ENCODE data around the gene G3BP2. TPM values are rescaled to one million over a fixed set of nuclear protein-coding genes. Genes with fewer than 3 reads are reported as not detected.

The G3BP2 gene
- total and polyA plus RNA-seq, 8 donors = 7.8 to 51.0 (median 35.5) TPM

GRCh38 chr4:75630937-75631329 is 42.3 kb downstream of the G3BP2 start:
- intact Hi-C loops (cut with DNase I) = no loop called here
- H3K4me3 ChIP-seq = peak overlapping the region in 3 of 4 donors; percentile 32 to 62 (median 42)
- ATAC-seq (no peak), FAIRE-seq (no peak), DNase-seq (no peak)
- H3K4me1 ChIP-seq = peaks cover 0 to 5% (median 0%) of the 10 kb centered on the region in 3 donors
- H3K36me3 ChIP-seq = no peaks in the 10 kb centered on the region
- H3K27ac ChIP-seq = peak overlapping the region in 2 of 4 donors; percentile 21 to 42
- H3K9me3 ChIP-seq = no peaks in the 10 kb centered on the region
- no peaks in the 10 kb centered on the region for H3K27me3 ChIP-seq
- 54 to 64% methylated on average over 9 of the region's 9 CpGs for WGBS, 2 donors
- TF ChIP-seq CTCF (IDR thresholded peaks at IDR 0.05) = no peak

- peak; percentile 84 to 95 (median 92) for DNase-seq
- Histone ChIP-seq H3K27me3 (no peaks in the 10 kb centered on the region), H3K27ac (peak within 1 kb of the TSS in 3 of 4 donors; percentile 20 to 42 (median 21)), H3K9me3 (no peaks in the 10 kb centered on the region), H3K36me3 (no peaks in the 10 kb centered on the region), H3K4me3 (peak within 1 kb of the TSS; percentile 32 to 67 (median 52)), H3K4me1 (peaks cover 0 to 5% (median 0%) of the 10 kb centered on the region in 3 donors)
- intact Hi-C loops (cut with DNase I) = no loop called here
- no peak for TF ChIP-seq CTCF (IDR thresholded peaks at IDR 0.05)
- 4 to 7% methylated on average over 49 to 57 of the region's 57 CpGs for WGBS, 2 donors
- ATAC-seq = peak; percentile 94 to 99 (median 97)
- FAIRE-seq = no peak
Measured at GRCh38 chr4:75630174-75630936, 42.9 kb downstream of the G3BP2 start, which contains the start of gene CDKL2. CDKL2 (minus strand) TSS chr4:75630528; CDS start chr4:75625988, 4,540 bp downstream.

DNA sequence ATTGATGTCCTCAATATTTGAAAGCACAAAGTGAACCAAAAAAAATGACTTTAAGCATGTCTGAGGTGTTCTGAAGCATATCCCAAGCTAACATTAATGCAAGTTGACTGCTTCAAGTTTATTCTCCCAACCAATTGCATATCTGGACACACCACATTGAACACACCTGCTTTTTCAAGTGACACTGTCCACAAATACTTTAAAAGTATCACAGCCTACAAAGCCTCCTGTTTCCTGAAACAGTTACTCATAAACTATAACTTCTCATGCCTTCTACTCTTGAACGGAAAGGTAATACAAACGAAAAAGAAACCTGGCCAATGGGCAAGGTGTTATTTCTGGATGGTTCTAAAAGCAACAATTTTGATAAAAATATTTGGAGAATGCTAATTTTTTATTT is 44.0 kb downstream of the G3BP2 start:
- intact Hi-C loops (cut with DNase I) = no loop called here
- Histone ChIP-seq H3K27ac (no peak overlapping the region), H3K4me1 (peaks cover 0 to 5% (median 0%) of the 10 kb centered on the region in 3 donors), H3K4me3 (peak overlapping the region in 2 of 4 donors; percentile 42 to 62), H3K9me3 (no peaks in the 10 kb centered on the region), H3K36me3 (no peaks in the 10 kb centered on the region), H3K27me3 (no peaks in the 10 kb centered on the region)
- 37 to 45% methylated on average over 2 of the region's 2 CpGs for WGBS, 2 donors
- no peak for TF ChIP-seq CTCF (IDR thresholded peaks at IDR 0.05)
- DNase-seq = no peak
- no peak for FAIRE-seq
- no peak for ATAC-seq

DNA sequence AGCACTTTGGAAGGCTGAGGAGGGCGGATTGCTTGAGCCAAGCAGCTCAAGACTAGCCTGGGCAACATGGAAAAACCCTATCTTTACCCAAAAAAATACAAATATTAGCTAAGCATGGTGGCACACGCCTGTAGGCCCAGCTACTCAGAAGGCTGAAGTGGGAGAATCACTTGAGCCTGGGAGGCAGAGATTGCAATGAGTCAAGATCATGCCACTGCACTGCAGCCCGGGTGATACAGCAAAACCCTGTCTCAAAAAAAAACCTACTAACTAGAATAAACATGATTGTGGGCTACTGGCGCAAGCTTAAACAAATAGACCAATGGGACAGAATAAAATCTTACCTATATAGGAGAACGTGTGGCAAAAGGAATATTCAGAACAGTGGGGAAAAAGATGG is 50.2 kb downstream of the G3BP2 start:
- WGBS, 2 donors = 84 to 86% methylated on average over 5 of the region's 5 CpGs
- DNase-seq (no peak), ATAC-seq (no peak), FAIRE-seq (no peak)
- no peak for TF ChIP-seq CTCF (IDR thresholded peaks at IDR 0.05)
- H3K36me3 ChIP-seq = no peaks in the 10 kb centered on the region
- H3K27me3 ChIP-seq = no peaks in the 10 kb centered on the region
- no peak overlapping the region for H3K27ac ChIP-seq
- no peaks in the 10 kb centered on the region for H3K4me1 ChIP-seq
- H3K9me3 ChIP-seq = no peaks in the 10 kb centered on the region
- intact Hi-C loops (cut with DNase I) = no loop called here
- H3K4me3 ChIP-seq = no peak overlapping the region

GRCh38 chr4:75621715-75622114 is 51.5 kb downstream of the G3BP2 start:
- TF ChIP-seq CTCF (IDR thresholded peaks at IDR 0.05) = no peak
- FAIRE-seq = no peak
- intact Hi-C loops (cut with DNase I) = no loop called here
- no peak for DNase-seq
- Histone ChIP-seq H3K4me3 (no peak overlapping the region), H3K9me3 (no peaks in the 10 kb centered on the region), H3K27ac (no peak overlapping the region), H3K36me3 (no peaks in the 10 kb centered on the region), H3K27me3 (no peaks in the 10 kb centered on the region), H3K4me1 (no peaks in the 10 kb centered on the region)
- no peak for ATAC-seq
